Testis (tissue), 2 donors: ENCODE data around the gene PRR5L.

Experiments
- POLR2A ChIP-seq: fragments of 450-650 bp; IDR thresholded peaks from one replicate; pipeline ENCODE4 v1.6.1; 2017; ENCODE audit warnings: antibody characterized with exemption, mild to moderate bottlenecking, moderate library complexity
- TF ChIP-seq, protein P1 (sequence below), 3 experiments: fragments of 450-650 bp in 2 of 3; fragments of 200-600 bp in 1 of 3; sonication (generic) in 1 of 3; IDR thresholded peaks; one replicate each; pipeline ENCODE4 v1.5.1; 2016 to 2019; ENCODE audit warnings: antibody characterized with exemption in 3 of 3, mild to moderate bottlenecking in 2 of 3, moderate library complexity in 1 of 3

- TF ChIP-seq, protein P1, sequence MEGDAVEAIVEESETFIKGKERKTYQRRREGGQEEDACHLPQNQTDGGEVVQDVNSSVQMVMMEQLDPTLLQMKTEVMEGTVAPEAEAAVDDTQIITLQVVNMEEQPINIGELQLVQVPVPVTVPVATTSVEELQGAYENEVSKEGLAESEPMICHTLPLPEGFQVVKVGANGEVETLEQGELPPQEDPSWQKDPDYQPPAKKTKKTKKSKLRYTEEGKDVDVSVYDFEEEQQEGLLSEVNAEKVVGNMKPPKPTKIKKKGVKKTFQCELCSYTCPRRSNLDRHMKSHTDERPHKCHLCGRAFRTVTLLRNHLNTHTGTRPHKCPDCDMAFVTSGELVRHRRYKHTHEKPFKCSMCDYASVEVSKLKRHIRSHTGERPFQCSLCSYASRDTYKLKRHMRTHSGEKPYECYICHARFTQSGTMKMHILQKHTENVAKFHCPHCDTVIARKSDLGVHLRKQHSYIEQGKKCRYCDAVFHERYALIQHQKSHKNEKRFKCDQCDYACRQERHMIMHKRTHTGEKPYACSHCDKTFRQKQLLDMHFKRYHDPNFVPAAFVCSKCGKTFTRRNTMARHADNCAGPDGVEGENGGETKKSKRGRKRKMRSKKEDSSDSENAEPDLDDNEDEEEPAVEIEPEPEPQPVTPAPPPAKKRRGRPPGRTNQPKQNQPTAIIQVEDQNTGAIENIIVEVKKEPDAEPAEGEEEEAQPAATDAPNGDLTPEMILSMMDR (IDR thresholded peaks at IDR 0.05), result no peak
- TF ChIP-seq POLR2A, result no peak
Observed at GRCh38 chr11:36345084-36345511, 49.0 kb downstream of the PRR5L start.
